Activated naive CD8-positive, alpha-beta T cell treated with anti-CD3 and anti-CD28 coated beads, Interleukin-2, amount 50 U/mL, for 16 hours (primary cell): ENCODE data around the gene CYLD.

Source experiments
- DNase-seq: peaks from one replicate; pipeline ENCODE4 v3.0.0-alpha.2; 2020; ENCODE audit warnings: low read depth, low spot score

Gene CYLD

DNA sequence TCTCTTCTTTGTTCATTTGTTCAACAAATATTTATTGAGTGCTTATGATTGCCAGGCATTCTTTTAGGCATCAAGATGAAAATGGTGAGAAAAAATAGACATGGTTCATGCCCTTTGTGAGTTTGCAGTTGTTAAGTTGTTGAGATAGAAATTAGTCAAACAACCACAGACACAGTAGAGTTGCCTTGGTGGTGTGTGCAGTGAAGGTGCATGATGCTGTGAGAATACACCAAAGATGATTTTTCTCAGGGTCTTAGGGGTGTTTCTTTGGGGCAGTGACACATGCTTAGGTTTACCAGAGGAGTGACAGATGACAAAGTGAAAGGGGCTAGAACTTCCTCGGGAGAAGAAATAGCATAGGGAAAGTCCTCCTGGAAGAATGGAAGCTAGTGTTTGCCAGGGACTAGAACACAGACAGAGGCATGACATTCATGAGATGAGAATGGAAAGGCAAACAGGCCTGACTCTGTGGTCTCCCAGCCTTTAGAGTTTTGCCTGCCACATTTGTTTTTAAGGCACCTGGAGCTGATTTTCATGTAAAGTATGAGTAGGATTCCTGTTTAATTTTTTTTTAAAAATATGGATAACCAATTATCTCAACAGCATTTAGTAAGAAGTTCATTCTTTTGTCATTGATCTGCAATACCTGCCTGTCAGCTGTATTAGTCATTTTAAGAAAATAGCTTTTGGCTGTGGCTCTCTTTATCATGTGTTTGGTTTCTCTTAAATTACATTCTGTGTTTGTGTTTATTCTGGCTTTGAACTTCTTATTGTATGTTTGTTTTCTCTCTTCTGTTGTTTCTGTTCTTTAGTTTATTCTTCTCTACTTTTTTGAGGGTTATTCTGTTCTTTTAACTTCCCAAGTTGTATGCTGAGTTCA is 36.6 kb downstream of the CYLD start:
- DNase-seq = no peak

DNA sequence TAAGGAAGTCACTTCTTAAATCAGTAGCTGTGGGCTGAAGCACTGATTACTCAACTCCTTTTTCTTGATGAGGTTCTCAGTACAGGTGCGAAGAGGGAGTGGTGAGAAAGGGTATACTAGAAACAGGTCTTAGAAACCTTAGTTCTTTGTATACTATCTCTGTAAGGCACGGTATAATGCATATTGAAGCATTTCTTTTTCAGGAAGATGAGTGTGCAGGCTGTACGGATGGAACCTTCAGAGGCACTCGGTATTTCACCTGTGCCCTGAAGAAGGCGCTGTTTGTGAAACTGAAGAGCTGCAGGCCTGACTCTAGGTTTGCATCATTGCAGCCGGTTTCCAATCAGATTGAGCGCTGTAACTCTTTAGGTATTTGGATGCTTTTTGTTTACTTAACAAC is 39.2 kb downstream of the CYLD start:
- no peak for DNase-seq

DNA sequence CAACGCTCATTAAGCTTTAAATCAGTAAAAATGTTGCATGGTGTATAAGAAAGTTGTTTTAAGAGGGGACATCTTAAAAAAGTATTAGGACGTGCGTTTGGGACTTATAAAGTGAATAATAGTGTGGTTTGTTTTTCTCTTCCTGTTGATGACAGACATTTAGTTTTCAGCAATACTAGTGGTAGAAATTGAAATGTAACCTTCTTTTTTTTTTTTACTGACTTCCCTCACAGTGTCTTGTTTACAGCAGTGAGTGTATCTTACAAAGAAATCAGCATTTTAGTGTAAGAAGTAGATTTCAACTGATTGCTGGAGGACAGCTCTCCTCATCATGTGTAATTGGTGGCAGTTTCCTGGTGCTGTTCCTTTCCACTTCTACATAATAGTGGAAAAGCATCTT is 39.6 kb downstream of the CYLD start:
- no peak for DNase-seq

DNA sequence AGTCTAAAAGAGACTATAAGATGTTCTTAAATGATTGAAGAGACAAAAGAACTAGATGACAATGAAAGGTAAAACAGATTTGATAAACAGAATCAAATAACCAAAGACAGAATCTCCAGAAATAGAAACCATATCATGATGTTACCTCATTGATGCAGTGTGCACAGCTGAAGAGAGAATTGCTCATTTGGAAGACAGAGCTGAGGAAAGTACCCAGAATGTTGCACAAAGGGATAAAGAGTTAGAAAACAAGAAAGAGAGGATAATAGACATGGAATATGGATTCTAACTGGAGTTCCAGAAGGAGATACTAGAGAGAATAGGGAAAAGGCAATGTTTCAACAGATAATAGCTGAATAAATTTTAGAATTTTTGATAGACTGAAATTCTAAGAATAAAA is 47.9 kb downstream of the CYLD start:
- no peak for DNase-seq

DNA sequence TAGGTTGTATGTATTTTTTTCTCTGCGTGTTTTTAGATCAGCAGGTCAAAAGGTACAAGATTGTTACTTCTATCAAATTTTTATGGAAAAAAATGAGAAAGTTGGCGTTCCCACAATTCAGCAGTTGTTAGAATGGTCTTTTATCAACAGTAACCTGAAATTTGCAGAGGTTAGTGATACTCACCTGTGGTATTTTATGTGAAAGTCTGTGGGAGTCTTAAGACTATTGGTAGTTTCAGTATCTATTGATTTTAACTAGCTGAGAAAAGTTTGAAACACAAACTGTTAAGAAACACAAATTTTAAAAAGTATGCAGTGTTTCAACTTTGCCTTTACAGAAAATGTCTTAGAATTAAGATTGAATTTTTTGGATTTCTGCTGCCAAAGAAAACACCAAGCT is 49.6 kb downstream of the CYLD start:
- no peak for DNase-seq

DNA sequence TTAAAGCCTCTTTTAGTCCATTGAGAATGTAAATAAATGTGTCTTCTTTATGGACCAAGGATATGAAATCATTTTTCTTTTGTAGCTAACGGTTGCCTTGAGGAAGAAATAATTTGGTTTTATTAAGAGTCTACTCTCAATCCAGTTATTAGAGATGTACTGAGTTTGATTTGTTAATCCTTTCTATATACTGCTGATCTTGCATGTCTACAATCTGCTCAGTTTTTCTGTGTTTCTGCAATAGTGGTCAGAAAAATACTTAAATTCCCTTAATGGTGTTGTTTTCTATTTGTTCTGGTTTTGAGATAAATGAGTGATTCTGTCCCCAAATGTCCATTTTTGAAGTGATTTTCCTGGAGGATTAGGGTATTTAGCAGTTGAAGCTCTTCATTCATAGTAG is 54.9 kb downstream of the CYLD start:
- no peak for DNase-seq

DNA sequence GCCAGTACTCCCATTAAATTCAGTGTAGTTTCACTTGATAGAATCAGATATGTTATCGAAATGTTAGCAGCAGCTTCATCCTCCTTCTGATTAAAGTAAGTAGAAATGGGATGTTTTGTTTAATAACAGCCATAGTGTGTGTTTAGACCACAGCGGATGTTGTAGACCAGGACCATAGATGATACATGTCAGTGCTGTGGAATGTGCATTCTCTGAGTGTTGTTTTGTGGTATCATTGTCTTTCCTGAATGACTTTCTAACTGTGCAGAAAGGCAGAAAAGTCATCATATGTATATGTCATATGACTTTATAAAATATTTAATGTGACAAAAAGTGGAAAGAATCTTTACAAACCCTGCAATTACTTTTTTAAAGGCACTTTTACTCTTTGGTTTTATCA is 55.6 kb downstream of the CYLD start:
- no peak for DNase-seq

DNA sequence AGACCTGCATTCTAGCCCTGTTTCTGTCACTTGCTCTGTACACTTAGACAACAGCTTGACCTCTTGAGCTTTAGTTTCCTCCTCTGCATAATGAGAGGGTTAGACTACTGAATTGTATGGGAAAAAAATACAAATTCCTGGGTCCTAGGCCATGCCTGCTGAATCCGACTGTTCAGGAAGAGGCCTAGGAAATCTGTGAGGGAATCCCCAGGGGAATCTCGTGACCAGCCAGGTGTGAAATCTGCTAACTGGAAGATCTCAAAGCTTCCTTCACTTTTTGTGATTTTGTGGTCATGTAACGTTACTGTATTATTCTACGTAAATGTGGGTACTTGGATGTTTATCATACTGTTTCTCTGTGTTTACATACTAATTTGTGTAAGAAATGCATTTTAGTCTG is 58.2 kb downstream of the CYLD start:
- DNase-seq = no peak

DNA sequence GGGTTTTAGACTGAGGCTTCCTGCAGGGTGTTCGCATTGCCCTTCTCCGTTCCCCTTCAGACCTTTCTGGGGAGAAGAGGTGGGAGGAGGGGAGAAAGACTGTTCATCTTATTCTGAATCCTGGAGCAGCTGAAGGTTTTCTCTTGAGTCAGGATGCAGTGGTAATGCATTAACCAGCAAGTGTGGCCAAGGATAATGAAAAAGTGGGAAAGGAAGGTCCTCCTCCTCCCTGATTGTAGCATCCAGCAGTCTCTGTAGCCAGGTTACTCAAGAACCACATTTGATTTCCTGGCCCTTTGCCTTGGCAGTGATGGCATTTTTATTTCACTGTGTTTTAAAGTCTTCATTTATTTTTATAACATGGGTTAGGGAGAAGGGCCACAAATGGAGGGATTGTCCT is 59.1 kb downstream of the CYLD start:
- no peak for DNase-seq

DNA sequence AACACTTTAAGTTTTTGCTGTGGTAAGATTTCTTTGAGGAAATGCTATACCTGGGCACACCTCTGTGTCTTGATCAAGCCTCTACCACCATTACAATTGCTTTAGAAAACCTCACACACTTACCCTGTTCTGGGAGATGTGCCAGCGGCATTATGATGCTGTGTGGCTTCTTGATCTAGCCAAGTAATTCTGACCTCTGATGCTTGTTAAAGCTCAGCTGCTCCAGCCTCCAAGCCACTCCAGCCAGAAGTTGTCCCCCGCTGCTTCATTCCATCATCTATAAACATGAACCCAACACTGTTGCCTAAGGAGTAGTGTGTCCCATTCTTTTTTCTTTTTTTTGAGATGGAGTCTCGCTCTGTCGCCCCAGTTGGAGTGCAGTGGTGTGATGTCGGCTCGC is 60.1 kb downstream of the CYLD start:
- DNase-seq = no peak

DNA sequence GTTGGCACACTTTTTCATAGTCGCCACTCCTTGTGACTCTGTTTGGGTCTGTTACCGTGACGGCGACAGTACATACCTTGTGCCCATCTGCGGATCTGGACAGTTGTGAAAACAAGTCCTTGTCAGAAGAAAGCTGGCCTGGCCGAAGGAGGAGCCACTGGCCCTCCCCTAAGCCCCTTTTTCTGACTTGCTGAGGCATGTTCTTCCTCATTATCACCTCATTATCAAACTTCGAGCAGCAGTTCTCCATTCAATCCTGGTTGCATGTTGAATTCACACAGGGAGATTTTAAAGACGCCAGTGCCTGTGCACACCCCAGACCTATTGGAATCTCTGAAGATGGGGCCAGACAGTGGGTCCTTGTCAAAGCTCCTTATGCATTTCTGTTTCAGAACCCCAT is 61.1 kb downstream of the CYLD start:
- DNase-seq = no peak

DNA sequence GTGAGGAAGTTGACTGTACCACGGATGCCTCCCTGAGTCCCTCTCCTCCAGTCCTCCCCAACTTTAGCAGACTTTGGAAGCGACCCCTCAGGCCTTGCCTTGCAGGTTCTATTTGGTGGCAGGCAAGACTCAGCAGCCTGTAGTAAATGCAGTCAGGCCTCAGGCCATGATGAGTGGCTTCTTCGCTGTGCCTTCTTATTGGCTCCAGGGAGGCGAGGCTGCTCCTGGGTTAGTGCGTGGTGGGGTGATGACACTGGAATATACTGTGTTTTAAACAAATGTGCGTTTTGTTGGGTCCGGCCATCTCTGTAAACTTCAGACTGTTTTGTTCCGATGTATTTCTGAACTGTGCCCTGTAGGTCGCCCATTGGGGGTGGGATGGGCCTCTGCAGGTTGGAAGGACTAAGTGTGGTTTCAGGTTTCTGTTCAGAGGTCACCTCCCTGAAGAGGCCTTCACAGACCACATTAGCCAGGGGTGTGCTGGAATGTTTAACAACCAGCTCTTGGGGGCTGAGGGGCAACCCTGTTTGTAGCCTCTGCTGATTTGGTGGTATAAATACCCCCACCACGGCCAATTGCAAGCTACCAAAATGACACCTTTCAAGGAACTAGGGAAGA is 62.5 kb downstream of the CYLD start:
- DNase-seq = no peak

DNA sequence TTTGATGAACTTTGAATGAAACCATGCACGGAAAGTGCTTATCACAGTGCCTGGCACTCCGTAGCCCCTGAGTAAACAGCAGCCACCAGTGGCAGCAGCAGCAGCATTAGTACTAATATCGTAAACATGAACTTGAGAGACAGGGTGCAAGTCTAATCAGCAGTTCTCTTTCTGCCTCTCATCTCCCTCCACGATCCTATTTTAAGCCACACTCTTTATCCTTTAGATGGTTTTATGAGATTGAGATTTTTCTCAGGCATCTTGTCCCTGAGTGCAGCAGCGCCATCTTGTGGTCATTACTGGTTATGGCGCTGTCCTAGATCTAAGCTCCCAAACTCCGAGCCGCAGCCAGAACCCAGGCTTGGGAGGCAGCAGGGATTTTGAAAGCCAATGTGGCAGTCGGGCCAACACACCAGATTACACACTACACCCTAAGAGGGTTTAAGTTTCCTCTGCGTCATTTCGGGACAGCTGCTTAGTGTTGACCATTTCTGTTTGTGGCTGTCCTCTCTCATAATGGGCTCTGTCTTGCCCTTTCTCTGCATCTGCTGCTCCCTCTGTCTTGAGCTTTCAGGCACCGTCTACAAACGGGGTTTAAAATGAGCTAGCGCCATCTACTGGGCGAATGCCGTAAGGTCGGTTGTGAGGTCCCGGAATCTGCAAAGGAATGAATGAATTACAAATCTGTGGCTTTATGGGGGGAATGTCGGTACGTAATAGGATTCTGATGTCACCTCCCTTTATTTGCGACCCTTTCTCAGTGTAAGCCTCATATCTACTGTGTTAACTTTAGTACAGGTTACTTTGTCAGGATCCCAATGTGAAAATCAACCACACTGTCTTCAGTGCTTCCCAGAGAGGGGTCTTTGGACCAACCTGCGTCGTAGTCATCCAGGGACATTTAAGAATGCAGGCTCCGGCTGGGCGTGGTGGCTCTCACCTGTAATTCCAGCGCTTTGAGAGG is 64.5 kb downstream of the CYLD start:
- DNase-seq = peak; percentile 65

DNA sequence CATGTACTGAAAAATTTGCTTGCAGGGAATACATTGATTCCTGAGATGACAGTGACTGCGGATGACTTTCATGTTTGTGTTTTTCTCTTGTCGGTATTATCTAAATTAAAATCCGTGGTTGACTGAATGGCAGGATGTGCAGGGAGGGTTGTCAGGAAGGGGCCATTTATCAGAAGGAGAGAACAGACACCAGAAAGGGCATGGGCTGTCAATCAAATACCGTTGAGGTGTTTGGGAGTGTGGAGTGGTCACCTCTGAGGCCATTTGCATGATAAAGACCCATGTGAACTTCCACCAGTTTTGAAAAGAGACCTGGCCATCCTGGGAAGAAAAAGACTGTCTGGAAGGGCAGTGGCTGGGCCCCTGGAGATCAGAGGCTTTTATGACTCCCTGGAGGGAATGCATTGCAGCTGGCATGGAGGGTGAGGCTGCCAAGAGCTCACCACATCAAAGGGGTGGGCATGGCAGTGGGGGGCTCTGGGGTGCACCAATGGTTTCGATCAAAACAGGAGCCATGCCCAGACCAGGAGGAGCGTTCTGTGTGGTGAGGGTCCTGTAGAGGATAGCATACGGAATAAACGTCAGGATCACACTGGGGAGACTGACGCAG is 67.1 kb downstream of the CYLD start:
- DNase-seq = no peak

DNA sequence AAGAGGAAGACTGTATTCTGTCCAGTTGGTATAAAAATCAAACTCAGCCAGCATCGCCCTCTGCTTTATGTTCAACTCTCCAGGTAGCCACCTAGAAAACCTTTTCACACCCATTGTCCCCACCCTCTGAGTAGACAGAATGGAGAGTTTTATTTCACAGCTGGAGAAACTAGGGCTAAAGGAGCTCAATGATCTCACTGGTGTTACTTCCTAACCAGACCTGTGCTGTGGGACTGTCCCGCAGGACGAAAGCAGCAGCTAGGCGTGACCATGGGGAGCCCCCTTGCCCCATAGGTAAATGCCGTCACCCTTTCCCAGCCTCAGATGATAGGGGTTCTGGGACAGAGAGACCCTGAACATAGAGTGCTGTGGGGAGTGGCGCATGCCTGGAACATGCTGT is 67.7 kb downstream of the CYLD start:
- DNase-seq = no peak

DNA sequence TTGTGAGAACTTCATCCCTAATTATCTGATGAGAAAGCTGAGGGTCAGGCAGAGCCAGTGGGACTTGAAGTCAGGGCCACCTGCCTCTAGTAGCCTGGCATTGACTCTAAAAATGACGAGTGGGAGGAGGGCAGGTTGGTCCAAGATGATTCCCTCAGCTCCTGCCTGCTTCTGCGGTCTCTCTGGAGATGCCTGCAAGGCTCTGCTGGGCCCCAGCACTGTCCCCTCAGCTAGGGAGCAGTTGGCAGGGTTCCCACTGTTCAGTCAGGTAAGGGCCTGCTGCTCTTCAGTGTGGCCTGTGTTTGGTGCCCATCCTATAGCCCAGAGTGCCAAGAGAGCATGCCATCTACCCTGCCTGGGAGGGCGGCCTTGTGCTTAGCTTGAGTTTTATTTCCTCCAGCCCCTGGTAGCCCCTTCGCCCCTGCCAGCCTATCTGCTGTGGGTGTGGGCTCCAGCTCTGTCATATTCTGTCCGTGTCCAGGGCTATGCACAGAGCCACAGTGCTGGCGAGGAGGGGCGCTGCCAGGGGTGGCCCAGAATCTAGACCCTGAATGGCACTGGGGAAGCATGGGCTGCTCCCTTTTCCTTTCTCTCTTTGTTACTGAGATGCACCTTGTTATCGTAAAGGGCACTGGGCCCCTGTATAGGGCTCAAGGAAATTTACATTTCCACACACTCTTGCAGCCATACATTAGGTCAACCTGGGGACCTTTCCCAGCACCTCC is 68.5 kb downstream of the CYLD start:
- no peak for DNase-seq

DNA sequence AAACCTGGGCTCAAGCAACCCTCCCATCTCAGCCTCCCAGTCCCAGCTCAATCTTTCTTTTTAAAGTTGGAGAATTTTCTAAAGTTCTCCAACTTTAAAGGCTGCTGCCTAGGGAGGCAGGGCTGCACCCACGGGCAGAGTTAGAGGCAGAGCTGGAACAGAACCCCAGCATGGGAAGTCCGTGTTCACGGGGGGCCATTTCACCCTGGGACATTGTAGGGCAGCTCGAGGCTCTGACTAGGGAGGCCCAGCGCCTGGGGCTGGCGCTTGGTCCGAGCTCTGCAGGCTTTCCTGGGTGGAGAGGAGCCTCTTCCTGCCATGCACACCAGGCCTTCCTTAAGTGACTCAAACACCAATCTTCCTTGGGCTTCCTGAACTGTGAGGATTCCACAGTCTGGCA is 70.2 kb downstream of the CYLD start:
- DNase-seq = no peak

DNA sequence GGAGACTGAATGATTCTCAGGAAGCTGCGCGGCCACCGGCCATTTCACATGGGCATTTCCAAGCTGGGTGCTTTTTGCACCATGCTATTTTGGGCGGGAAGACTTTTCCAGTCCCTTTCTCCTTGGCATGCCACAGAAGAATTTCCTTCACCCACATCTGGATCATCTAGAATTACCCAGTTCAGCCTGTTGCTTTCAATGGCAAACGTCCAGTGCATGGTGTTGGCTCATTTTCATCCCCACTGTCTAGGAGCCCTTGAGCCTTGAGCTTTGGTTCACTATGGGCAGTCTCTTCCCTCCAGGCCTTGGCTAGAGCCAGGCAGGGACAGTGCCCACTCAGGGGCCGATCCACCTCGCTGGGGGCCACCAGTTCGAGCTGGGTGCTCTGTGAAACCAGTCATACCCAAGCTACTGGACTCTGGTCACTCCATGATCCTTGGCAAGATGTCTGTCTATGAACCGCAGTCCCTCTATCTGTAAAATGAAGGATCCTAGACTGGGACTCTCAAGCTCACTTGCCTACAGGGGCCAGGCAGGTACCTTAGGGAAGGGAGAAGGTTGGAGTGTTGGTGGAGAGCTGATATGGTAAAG is 71.1 kb downstream of the CYLD start:
- DNase-seq = no peak

DNA sequence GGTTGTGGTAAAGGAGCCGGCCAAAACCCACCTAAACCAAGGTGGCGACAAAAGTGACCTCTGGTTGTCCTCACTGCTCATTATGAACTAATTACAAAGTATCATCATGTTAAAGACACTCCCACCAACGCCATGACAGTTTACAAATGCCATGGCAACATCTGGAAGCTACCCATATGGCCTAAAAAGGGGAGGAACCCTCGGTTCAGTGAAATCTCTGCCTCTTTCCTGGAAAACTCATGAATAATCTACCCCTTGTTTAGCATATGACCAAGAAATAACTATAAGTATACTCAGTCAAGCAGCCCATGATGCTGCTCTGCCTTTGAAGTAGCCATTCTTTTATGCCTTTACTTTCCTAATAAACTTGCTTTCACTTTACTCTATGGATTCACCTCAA is 72.2 kb downstream of the CYLD start:
- no peak for DNase-seq

DNA sequence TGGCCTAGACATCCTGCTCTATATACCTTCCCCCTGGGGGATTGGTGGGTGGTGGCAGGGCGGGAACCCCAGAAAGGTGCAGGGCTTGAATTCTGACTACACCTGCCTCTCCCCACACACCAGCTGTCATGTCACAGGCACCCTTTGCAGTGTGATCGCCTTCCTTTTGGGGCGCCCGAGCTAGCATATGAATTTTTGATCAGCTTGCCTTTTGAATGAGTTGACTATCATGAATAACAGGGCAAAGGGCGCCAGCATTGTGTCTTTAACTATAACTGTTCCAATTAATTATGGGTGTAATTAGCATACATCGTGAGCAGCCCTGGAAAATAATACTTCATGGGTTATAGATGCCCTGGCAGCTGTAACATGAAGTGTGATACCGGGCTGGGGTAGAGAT is 72.7 kb downstream of the CYLD start:
- no peak for DNase-seq

DNA sequence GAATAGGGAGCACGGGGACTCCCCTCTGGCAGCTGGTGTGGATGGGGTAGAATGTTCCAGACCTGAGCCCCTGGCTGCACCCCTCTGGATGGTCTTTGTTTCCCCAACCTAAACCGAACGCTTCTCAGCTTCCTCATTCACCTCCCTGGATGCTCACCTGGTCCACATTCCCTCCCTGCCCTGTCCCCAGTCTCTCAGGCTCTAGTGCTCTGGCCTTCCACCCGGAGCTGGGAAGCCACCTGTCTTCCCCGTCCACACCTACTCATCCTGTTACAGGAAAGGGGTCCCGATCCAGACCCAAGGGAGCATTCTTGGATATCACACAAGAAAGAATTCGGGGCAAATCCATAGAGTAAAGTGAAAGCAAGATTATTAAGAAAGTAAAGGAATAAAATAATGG is 73.5 kb downstream of the CYLD start:
- DNase-seq = no peak
